ENCODE measurements around the gene IRS2. TPM values are rescaled to one million over a fixed set of nuclear protein-coding genes. Genes with fewer than 3 reads are reported as not detected.

The IRS2 gene
- total RNA-seq, 1 donor from 2014 or later: 43.8 TPM

GRCh38 chr13:109773786-109774185, 12.6 kb downstream of the IRS2 start:
- Histone ChIP-seq H3K4me3 (no peak overlapping the region), H3K27ac (no peak overlapping the region), H3K4me1 (peaks cover 27% of the 10 kb centered on the region), H3K9me3 (no peaks in the 10 kb centered on the region), H3K27me3 (no peaks in the 10 kb centered on the region), H3K36me3 (peaks cover 30% of the 10 kb centered on the region)
- DNase-seq (no peak), ATAC-seq (no peak)
- no peak for TF ChIP-seq CTCF (IDR thresholded peaks at IDR 0.05)
- intact Hi-C loops (cut with DNase I): no loop called here

- H3K9me3 ChIP-seq: no peaks in the 10 kb centered on the region
- H3K27ac ChIP-seq: no peak overlapping the region
- H3K27me3 ChIP-seq: no peaks in the 10 kb centered on the region
- peaks cover 35% of the 10 kb centered on the region for H3K36me3 ChIP-seq
- DNase-seq (no peak), ATAC-seq (no peak)
- H3K4me3 ChIP-seq: no peak overlapping the region
- intact Hi-C loops (cut with DNase I): no loop called here
- H3K4me1 ChIP-seq: peaks cover 22% of the 10 kb centered on the region
- TF ChIP-seq CTCF (IDR thresholded peaks at IDR 0.05): no peak
Observed at GRCh38 chr13:109773276-109773675, 13.1 kb downstream of the IRS2 start.

GRCh38 chr13:109771926-109772325, 14.5 kb downstream of the IRS2 start:
- Histone ChIP-seq H3K4me3 (no peak overlapping the region), H3K27ac (no peak overlapping the region), H3K27me3 (no peaks in the 10 kb centered on the region), H3K9me3 (no peaks in the 10 kb centered on the region), H3K4me1 (peaks cover 8% of the 10 kb centered on the region), H3K36me3 (peaks cover 41% of the 10 kb centered on the region)
- ATAC-seq (no peak), DNase-seq (no peak)
- intact Hi-C loops (cut with DNase I): no loop called here
- TF ChIP-seq CTCF (IDR thresholded peaks at IDR 0.05): no peak

- no peak for ATAC-seq
- no peaks in the 10 kb centered on the region for H3K27me3 ChIP-seq
- H3K9me3 ChIP-seq: no peaks in the 10 kb centered on the region
- DNase-seq: no peak
- no peak overlapping the region for H3K4me3 ChIP-seq
- H3K27ac ChIP-seq: no peak overlapping the region
- peaks cover 5% of the 10 kb centered on the region for H3K4me1 ChIP-seq
- TF ChIP-seq CTCF (IDR thresholded peaks at IDR 0.05): no peak
- peaks cover 41% of the 10 kb centered on the region for H3K36me3 ChIP-seq
- intact Hi-C loops (cut with DNase I): no loop called here
Observed at GRCh38 chr13:109770436-109770835, 15.9 kb downstream of the IRS2 start.

GRCh38 chr13:109769921-109770320, 16.5 kb downstream of the IRS2 start:
- Histone ChIP-seq H3K27me3 (no peaks in the 10 kb centered on the region), H3K9me3 (no peaks in the 10 kb centered on the region), H3K36me3 (peaks cover 41% of the 10 kb centered on the region), H3K4me3 (no peak overlapping the region), H3K4me1 (peaks cover 5% of the 10 kb centered on the region), H3K27ac (no peak overlapping the region)
- DNase-seq (no peak), ATAC-seq (peak; percentile 64)
- no peak for TF ChIP-seq CTCF (IDR thresholded peaks at IDR 0.05)
- intact Hi-C loops (cut with DNase I): no loop called here

- no peaks in the 10 kb centered on the region for H3K9me3 ChIP-seq
- H3K27ac ChIP-seq: no peak overlapping the region
- H3K4me1 ChIP-seq: peaks cover 5% of the 10 kb centered on the region
- DNase-seq (no peak), ATAC-seq (no peak)
- H3K27me3 ChIP-seq: no peaks in the 10 kb centered on the region
- no peak overlapping the region for H3K4me3 ChIP-seq
- peaks cover 39% of the 10 kb centered on the region for H3K36me3 ChIP-seq
- intact Hi-C loops (cut with DNase I): no loop called here
- TF ChIP-seq CTCF (IDR thresholded peaks at IDR 0.05): no peak
Observed at GRCh38 chr13:109769275-109769674, 17.1 kb downstream of the IRS2 start.
